SU-DHL-6 (cell line): ENCODE data around the gene HPX.

Source experiments
- H2AFZ ChIP-seq: fragments of 200-600 bp; sonication (generic); 2 replicates; pipeline ENCODE4 v1.6.1; 2014; ENCODE audit warnings: low read depth, mild to moderate bottlenecking, moderate library complexity, mixed read lengths, antibody characterized with exemption, low read length; ENCODE audit not compliant: severe bottlenecking
- H3F3A ChIP-seq: fragments of 200-600 bp; shearing (Covaris generic); 2 replicates; pipeline ENCODE4 v1.6.0; 2016; ENCODE audit warnings: antibody characterized with exemption, mild to moderate bottlenecking; ENCODE audit not compliant: insufficient read depth
- H3K27ac ChIP-seq: fragments of 200-600 bp; sonication (generic); 2 replicates; pipeline ENCODE4 v1.5.1; 2016; ENCODE audit warnings: low read depth, mild to moderate bottlenecking, low read length, moderate library complexity, mixed read lengths
- H3K27me3 ChIP-seq: fragments of 200-600 bp; sonication (generic), shearing (Covaris generic); 2 replicates; pipeline ENCODE4 v1.6.0; 2014; ENCODE audit warnings: mild to moderate bottlenecking, low read length
- H3K36me3 ChIP-seq: fragments of 200-600 bp; sonication (generic); 2 replicates; pipeline ENCODE4 v1.6.1; 2014; ENCODE audit warnings: mild to moderate bottlenecking, low read length, mixed read lengths
- H3K4me2 ChIP-seq: fragments of 300-600, 200-600 bp; shearing (Covaris generic), sonication (generic); 2 replicates; pipeline ENCODE4 v1.6.0; 2014; ENCODE audit warnings: low read length, low read depth, mild to moderate bottlenecking; ENCODE audit not compliant: poor library complexity, severe bottlenecking
- H3K4me3 ChIP-seq: fragments of 200-600 bp; sonication (generic); 2 replicates; pipeline ENCODE4 v1.5.1; 2014; ENCODE audit warnings: antibody characterized with exemption, low read length, mild to moderate bottlenecking, mixed read lengths; ENCODE audit not compliant: insufficient read depth, poor library complexity, severe bottlenecking
- H3K79me2 ChIP-seq: fragments of 200-600 bp; sonication (generic); 2 replicates; pipeline ENCODE4 v1.6.1; 2014; ENCODE audit warnings: mild to moderate bottlenecking, low read length, moderate library complexity; ENCODE audit not compliant: insufficient read depth
- H3K9ac ChIP-seq: fragments of 200-600 bp; sonication (generic); 2 replicates; pipeline ENCODE4 v1.7.0; 2014; ENCODE audit warnings: mild to moderate bottlenecking, low read length
- H3K9me2 ChIP-seq: fragments of 200-600 bp; sonication (generic); replicated peaks from 2 replicates; pipeline ENCODE4 v1.6.1; 2014; ENCODE audit warnings: low read length; ENCODE audit not compliant: insufficient read depth
- H3K9me3 ChIP-seq: fragments of 200-600 bp; sonication (generic); 2 replicates; pipeline ENCODE4 v1.6.1; 2014; ENCODE audit warnings: low read length, mixed read lengths; ENCODE audit not compliant: insufficient read depth
- H4K20me1 ChIP-seq: fragments of 200-600 bp; sonication (generic); 2 replicates; pipeline ENCODE4 v1.6.1; 2014; ENCODE audit warnings: low read depth, mild to moderate bottlenecking, antibody characterized with exemption, low read length, moderate library complexity, mixed read lengths
- EZH2phosphoT487 ChIP-seq: fragments of 200-600 bp; sonication (generic), shearing (Covaris generic); conservative IDR thresholded peaks from 2 replicates; pipeline ENCODE4 v1.6.1; 2018; ENCODE audit warnings: mild to moderate bottlenecking, antibody characterized with exemption, low read length, moderate library complexity, mixed read lengths
- TF ChIP-seq, protein P1 (sequence below): fragments of 200-600 bp; sonication (generic); IDR thresholded peaks from one replicate; pipeline ENCODE4 v1.5.1; 2017; ENCODE audit warnings: antibody characterized with exemption, mild to moderate bottlenecking, low read length, moderate library complexity; ENCODE audit not compliant: insufficient read depth, poor library complexity, severe bottlenecking

Gene HPX

DNA sequence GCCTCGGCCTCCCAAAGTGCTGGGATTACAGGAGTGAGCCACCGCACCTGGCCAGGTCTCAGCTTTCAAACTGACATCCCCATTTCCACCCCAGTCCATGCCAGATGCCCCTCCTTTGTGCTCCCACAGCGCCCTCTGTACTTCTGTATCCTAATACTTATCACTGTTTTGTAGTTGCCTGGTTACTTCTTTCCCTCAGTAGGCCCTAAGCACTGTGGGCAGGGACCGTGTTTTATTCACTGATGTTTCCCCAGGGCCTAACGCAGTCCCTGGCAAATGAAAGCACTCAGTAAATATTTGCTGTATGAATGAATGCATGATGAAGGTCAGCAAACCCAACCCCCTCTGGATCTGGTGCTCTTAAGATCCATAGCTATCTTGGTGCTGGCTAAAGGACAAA lies 35.1 kb upstream of the HPX start:
- Histone ChIP-seq H3K36me3 (no peaks in the 10 kb centered on the region), H3K27me3 (no peaks in the 10 kb centered on the region), H3K9me3 (no peaks in the 10 kb centered on the region), H2AFZ (no peak overlapping the region), H3K4me2 (no peak overlapping the region), H4K20me1 (no peaks in the 10 kb centered on the region), H3K9me2 (no peaks in the 10 kb centered on the region), H3K27ac (no peak overlapping the region), H3K79me2 (peaks cover 15% of the 10 kb centered on the region), H3F3A (peaks cover 15% of the 10 kb centered on the region), H3K9ac (no peak overlapping the region), H3K4me3 (no peak overlapping the region)
- TF ChIP-seq, protein P1, sequence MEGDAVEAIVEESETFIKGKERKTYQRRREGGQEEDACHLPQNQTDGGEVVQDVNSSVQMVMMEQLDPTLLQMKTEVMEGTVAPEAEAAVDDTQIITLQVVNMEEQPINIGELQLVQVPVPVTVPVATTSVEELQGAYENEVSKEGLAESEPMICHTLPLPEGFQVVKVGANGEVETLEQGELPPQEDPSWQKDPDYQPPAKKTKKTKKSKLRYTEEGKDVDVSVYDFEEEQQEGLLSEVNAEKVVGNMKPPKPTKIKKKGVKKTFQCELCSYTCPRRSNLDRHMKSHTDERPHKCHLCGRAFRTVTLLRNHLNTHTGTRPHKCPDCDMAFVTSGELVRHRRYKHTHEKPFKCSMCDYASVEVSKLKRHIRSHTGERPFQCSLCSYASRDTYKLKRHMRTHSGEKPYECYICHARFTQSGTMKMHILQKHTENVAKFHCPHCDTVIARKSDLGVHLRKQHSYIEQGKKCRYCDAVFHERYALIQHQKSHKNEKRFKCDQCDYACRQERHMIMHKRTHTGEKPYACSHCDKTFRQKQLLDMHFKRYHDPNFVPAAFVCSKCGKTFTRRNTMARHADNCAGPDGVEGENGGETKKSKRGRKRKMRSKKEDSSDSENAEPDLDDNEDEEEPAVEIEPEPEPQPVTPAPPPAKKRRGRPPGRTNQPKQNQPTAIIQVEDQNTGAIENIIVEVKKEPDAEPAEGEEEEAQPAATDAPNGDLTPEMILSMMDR: no peak
- TF ChIP-seq EZH2phosphoT487: no peak

GRCh38 chr11:6474806-6475500 lies 34.2 kb upstream of the HPX start:
- H4K20me1 ChIP-seq: no peaks in the 10 kb centered on the region
- H3K9me3 ChIP-seq: no peaks in the 10 kb centered on the region
- no peaks in the 10 kb centered on the region for H3K36me3 ChIP-seq
- no peaks in the 10 kb centered on the region for H3K9me2 ChIP-seq
- no peak overlapping the region for H3K9ac ChIP-seq
- H3F3A ChIP-seq: peaks cover 15% of the 10 kb centered on the region
- H3K27me3 ChIP-seq: no peaks in the 10 kb centered on the region
- no peak overlapping the region for H2AFZ ChIP-seq
- H3K27ac ChIP-seq: no peak overlapping the region
- no peak overlapping the region for H3K4me3 ChIP-seq
- TF ChIP-seq EZH2phosphoT487: no peak
- H3K79me2 ChIP-seq: peaks cover 5% of the 10 kb centered on the region; the same call in 1 of the 2 replicates
- H3K4me2 ChIP-seq: no peak overlapping the region

DNA sequence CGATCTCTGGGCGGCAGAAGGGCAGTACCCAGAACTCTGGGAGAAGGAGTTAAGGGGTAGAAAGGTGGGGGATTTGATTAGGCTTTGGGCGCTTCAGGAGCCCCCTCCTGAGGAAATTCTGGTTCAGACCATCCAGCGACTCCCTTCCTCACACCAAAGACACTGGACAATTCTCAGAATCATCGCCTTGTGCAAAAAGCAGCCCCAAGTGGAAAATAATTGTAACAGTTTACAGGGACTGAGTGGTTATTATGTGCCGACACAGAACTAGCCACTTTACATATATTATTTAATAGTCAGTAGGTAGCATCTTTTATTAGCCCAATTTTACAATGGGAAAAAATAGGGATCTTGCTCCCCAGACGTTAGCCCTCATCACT lies 33.6 kb upstream of the HPX start:
- Histone ChIP-seq H3K36me3 (no peaks in the 10 kb centered on the region), H3K9ac (peak overlapping the region; percentile 26; the same call in 1 of the 2 replicates), H3K27me3 (no peaks in the 10 kb centered on the region), H3K9me3 (no peaks in the 10 kb centered on the region), H4K20me1 (no peaks in the 10 kb centered on the region), H3K27ac (no peak overlapping the region), H3K4me2 (peak overlapping the region; percentile 52), H3K9me2 (no peaks in the 10 kb centered on the region), H2AFZ (peak overlapping the region; percentile 45), H3K4me3 (peak overlapping the region; percentile 35), H3K79me2 (no peaks in the 10 kb centered on the region), H3F3A (peaks cover 15% of the 10 kb centered on the region)
- TF ChIP-seq, protein P1: no peak
- no peak for TF ChIP-seq EZH2phosphoT487
